GM21390 (cell line): ENCODE measurements around the gene RGPD3.
"Not testable (repeated sequence)": the region's sequence is repeated elsewhere in the genome, so short reads cannot be mapped to it uniquely, and the experiment has no call there.

Experiments used
- ATAC-seq: cut with Tn5 transposase; IDR thresholded peaks from one replicate; pipeline ENCODE4 v1.9.1; 2021; ENCODE audit not compliant: unreplicated experiment

The RGPD3 gene

GRCh38 chr2:106486551-106487385 is 18.6 kb upstream of the RGPD3 start, which contains the start of gene CD8B2:
Gene CD8B2 (plus strand): TSS chr2:106487364. CDS start chr2:106487427, 63 bp downstream.
- not testable (repeated sequence) for ATAC-seq

GRCh38 chr2:106479563-106479962 is 11.3 kb upstream of the RGPD3 start:
- ATAC-seq, result not testable (repeated sequence)

- ATAC-seq, result not testable (repeated sequence)
Measured at GRCh38 chr2:106477647-106478046, 9.4 kb upstream of the RGPD3 start.

GRCh38 chr2:106470658-106471057 is 2.4 kb upstream of the RGPD3 start:
- ATAC-seq, result not testable (repeated sequence)

GRCh38 chr2:106467516-106467915 is 697 bp downstream of the RGPD3 start:
- ATAC-seq, result not testable (repeated sequence)

- ATAC-seq, result not testable (repeated sequence)
Measured at GRCh38 chr2:106461882-106462281, 6.3 kb downstream of the RGPD3 start.

- ATAC-seq, result not testable (repeated sequence)
Measured at GRCh38 chr2:106390680-106391079, 77.5 kb downstream of the RGPD3 start.

GRCh38 chr2:106388814-106389410 is 79.3 kb downstream of the RGPD3 start:
- ATAC-seq, result not testable (repeated sequence)

GRCh38 chr2:106384548-106384947 is 83.7 kb downstream of the RGPD3 start:
- ATAC-seq, result not testable (repeated sequence)

- ATAC-seq, result not testable (repeated sequence)
Measured at GRCh38 chr2:106381867-106382266, 86.3 kb downstream of the RGPD3 start.

GRCh38 chr2:106379567-106379966 is 88.6 kb downstream of the RGPD3 start:
- not testable (repeated sequence) for ATAC-seq

- not testable (repeated sequence) for ATAC-seq
Measured at GRCh38 chr2:106369182-106369581, 99.0 kb downstream of the RGPD3 start.

GRCh38 chr2:106366204-106366885 is 101.9 kb downstream of the RGPD3 start:
- ATAC-seq, result no peak

- no peak for ATAC-seq
Measured at GRCh38 chr2:106363791-106364190, 104.4 kb downstream of the RGPD3 start.

- no peak for ATAC-seq
Measured at GRCh38 chr2:106362789-106363188, 105.4 kb downstream of the RGPD3 start.

GRCh38 chr2:106359512-106359911 is 108.7 kb downstream of the RGPD3 start:
- ATAC-seq, result no peak

GRCh38 chr2:106358521-106358920 is 109.7 kb downstream of the RGPD3 start:
- no peak for ATAC-seq

- ATAC-seq, result peak; percentile 94
Measured at GRCh38 chr2:106358081-106358480, 110.1 kb downstream of the RGPD3 start.

GRCh38 chr2:106356291-106356690 is 111.9 kb downstream of the RGPD3 start:
- no peak for ATAC-seq

GRCh38 chr2:106353676-106354075 is 114.5 kb downstream of the RGPD3 start:
- no peak for ATAC-seq

GRCh38 chr2:106350980-106351379 is 117.2 kb downstream of the RGPD3 start:
- ATAC-seq, result no peak

- no peak for ATAC-seq
Measured at GRCh38 chr2:106344302-106344701, 123.9 kb downstream of the RGPD3 start.
